GM10847 (cell line): ENCODE data around the gene EDIL3.

Source experiments
- POLR2A ChIP-seq: IDR thresholded peaks from 2 replicates; pipeline ENCODE4 v1.6.1; 2011; ENCODE audit not compliant: insufficient read length; ENCODE audit errors: extremely low read depth

Gene EDIL3

GRCh38 chr5:84286662-84287061 lies 98.0 kb downstream of the EDIL3 start:
- TF ChIP-seq POLR2A = no peak

DNA sequence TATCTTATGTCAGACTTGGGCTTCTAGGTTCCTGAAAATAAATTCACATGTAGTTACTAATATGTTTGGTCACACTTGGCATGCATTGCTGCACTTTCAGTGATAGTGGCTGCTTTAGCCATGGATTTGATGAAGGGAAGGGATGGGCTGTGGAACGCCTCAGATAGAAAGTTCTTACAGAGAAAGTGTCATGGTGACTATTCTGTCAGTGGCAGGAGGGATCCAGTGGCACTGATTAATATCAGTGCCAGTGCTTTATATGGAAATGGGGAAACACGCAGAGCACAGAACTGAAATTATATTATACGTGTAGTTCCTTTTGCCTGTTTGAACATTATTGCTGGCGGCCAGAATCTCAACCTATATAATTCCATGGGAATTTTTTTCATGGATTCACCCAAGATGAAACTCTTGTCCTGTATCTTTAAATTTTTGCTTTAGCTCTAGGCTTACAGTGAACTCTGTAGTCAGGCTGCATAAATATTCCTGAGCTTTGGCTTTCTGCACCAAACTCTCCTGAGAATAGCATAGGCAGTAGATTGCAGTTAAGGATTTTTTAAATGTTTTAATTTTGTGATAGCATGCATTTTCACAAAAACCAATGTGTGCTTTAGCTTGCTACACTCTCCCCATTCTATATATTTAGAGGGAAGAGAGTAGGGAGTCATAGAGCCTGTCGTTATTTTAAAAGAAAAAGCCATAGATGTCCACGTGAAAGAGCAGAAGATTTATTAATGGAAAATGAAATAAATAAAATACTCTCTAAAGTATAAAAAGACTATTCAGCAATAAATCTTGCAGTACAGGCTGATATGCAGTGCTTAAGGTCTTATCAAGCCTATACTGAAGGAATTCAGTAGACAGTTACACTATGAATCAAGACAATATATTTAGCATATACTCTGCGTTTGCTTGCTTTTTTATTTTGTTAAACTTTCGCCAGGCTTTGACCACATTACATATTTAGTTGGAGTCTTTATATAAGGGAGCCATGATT lies 98.7 kb downstream of the EDIL3 start:
- TF ChIP-seq POLR2A = no peak

GRCh38 chr5:84281383-84281782 lies 103.3 kb downstream of the EDIL3 start:
- no peak for TF ChIP-seq POLR2A

DNA sequence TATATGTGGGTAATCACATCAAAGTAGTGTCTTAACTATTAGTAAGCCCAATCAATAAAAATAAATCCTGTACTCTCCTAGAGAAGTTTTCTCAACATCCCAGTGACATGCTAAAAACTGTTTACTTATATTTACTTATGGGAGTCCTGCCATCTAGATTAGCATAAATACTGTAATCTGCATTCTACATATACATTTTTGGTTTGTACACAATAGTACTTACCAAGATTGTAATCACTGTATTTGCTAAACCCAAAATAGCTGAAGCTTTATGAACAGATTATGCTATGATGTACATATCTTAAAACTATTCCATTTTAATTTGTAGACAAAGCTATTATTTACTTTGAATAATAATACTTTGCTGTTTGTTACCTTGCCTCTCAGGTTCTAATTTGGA lies 105.4 kb downstream of the EDIL3 start:
- no peak for TF ChIP-seq POLR2A

GRCh38 chr5:84275609-84276008 lies 109.1 kb downstream of the EDIL3 start:
- no peak for TF ChIP-seq POLR2A

- no peak for TF ChIP-seq POLR2A
These were observed 109.9 kb downstream of the EDIL3 start for GRCh38 chr5:84274585-84275468.

GRCh38 chr5:84273517-84273883 lies 111.2 kb downstream of the EDIL3 start:
- TF ChIP-seq POLR2A = no peak

- no peak for TF ChIP-seq POLR2A
These were observed 111.7 kb downstream of the EDIL3 start for GRCh38 chr5:84272771-84273516.

- TF ChIP-seq POLR2A = no peak
These were observed 118.7 kb downstream of the EDIL3 start for GRCh38 chr5:84265739-84266550.

DNA sequence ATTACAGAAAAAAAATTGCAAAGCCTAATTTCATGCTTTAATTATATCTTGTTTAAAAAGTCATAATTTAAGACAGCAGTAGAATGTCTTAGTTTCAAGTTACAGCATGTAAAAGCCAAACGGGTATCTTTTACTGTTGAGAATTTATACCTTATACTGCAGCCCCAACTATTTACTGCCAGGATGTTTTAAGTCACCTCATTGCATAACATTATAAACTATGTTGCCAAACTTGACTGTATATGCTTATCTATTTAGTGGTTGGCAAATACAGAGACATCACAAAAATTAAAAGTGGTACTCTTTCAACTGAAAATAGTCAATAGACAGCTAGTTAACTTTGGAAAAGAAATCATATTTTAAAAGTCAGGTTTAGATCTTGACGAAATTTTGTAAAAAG lies 119.5 kb downstream of the EDIL3 start:
- TF ChIP-seq POLR2A = no peak

GRCh38 chr5:84260939-84261338 lies 123.7 kb downstream of the EDIL3 start:
- no peak for TF ChIP-seq POLR2A

DNA sequence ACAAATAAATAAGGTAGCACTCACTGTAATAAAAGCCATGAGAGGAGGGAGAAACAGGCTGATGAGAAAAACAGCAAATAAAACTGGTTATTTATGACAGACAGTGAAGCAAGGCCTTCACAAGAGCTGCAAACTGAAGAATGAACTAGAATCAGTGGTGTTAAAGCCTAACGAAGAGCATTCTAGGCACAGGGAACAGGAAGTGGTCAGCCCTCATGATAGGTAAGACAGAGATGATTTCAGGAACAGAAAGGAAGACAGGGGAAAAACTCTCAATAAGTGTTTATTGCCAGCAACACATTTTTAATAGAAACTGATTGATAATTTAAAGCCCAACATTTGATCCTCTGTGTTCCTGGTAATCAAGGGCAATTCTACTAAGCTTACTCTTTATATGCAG lies 124.5 kb downstream of the EDIL3 start:
- no peak for TF ChIP-seq POLR2A

- no peak for TF ChIP-seq POLR2A
These were observed 125.2 kb downstream of the EDIL3 start for GRCh38 chr5:84259283-84260045.

DNA sequence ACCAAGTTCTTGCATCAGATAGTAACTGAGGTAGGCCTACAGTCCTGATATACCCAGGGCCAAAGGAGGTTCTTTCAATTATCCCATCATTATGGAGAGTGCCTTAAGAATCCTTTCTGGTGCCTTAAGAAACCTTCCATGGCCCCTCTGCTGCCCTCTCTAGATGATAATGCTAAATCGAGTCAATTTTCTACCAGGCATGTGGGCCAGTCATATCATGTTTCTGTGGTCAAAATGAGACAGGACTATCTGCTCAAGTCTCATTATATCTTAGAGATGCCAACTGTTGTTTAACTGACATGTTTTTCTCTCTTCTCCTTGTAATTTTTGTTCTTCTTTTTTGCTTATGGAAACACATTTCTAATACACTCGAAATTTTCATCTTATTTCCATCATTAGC lies 127.6 kb downstream of the EDIL3 start:
- no peak for TF ChIP-seq POLR2A
